ENCODE data around the gene SLC15A2.

- TF ChIP-seq EP300 (IDR thresholded peaks at IDR 0.05) (no peak), POLR2A (IDR thresholded peaks at IDR 0.05) (no peak)
- TF ChIP-seq, protein P1, sequence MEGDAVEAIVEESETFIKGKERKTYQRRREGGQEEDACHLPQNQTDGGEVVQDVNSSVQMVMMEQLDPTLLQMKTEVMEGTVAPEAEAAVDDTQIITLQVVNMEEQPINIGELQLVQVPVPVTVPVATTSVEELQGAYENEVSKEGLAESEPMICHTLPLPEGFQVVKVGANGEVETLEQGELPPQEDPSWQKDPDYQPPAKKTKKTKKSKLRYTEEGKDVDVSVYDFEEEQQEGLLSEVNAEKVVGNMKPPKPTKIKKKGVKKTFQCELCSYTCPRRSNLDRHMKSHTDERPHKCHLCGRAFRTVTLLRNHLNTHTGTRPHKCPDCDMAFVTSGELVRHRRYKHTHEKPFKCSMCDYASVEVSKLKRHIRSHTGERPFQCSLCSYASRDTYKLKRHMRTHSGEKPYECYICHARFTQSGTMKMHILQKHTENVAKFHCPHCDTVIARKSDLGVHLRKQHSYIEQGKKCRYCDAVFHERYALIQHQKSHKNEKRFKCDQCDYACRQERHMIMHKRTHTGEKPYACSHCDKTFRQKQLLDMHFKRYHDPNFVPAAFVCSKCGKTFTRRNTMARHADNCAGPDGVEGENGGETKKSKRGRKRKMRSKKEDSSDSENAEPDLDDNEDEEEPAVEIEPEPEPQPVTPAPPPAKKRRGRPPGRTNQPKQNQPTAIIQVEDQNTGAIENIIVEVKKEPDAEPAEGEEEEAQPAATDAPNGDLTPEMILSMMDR (IDR thresholded peaks at IDR 0.05), result no peak
These were observed 30.4 kb upstream of the SLC15A2 start for GRCh38 chr3:121863801-121864200.

Data from ovary (tissue), 3 donors.